GM12801 (cell line): ENCODE measurements around the gene CLEC16A.

Experiments used
- CTCF ChIP-seq: IDR thresholded peaks from one replicate; pipeline ENCODE4 v1.5.1; 2011; ENCODE audit warnings: control low read depth; ENCODE audit not compliant: insufficient read length; ENCODE audit errors: extremely low read depth

CLEC16A gene

DNA sequence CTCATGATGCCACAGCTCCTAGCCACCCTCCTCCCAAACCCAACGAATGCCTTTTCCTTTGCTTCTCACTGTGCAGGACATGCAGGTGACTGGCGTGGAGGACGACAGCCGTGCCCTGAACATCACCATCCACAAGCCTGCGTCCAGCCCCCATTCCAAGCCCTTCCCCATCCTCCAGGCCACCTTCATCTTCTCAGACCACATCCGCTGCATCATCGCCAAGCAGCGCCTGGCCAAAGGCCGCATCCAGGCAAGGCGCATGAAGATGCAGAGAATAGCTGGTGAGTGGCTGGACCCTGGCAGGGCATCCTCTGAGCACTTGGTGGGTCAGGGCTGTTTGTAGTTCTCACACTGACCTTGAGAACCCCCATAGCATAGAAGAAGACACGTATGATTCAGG is 179.3 kb downstream of the CLEC16A start:
- no peak for TF ChIP-seq CTCF

- no peak for TF ChIP-seq CTCF
Observed at GRCh38 chr16:11125936-11126335, 181.6 kb downstream of the CLEC16A start.

GRCh38 chr16:11126399-11127054 is 182.2 kb downstream of the CLEC16A start:
- TF ChIP-seq CTCF: no peak

GRCh38 chr16:11127610-11128195 is 183.3 kb downstream of the CLEC16A start:
- no peak for TF ChIP-seq CTCF

GRCh38 chr16:11128211-11129141 is 184.1 kb downstream of the CLEC16A start:
- TF ChIP-seq CTCF: no peak

- TF ChIP-seq CTCF: no peak
Observed at GRCh38 chr16:11129378-11129781, 185.0 kb downstream of the CLEC16A start.

DNA sequence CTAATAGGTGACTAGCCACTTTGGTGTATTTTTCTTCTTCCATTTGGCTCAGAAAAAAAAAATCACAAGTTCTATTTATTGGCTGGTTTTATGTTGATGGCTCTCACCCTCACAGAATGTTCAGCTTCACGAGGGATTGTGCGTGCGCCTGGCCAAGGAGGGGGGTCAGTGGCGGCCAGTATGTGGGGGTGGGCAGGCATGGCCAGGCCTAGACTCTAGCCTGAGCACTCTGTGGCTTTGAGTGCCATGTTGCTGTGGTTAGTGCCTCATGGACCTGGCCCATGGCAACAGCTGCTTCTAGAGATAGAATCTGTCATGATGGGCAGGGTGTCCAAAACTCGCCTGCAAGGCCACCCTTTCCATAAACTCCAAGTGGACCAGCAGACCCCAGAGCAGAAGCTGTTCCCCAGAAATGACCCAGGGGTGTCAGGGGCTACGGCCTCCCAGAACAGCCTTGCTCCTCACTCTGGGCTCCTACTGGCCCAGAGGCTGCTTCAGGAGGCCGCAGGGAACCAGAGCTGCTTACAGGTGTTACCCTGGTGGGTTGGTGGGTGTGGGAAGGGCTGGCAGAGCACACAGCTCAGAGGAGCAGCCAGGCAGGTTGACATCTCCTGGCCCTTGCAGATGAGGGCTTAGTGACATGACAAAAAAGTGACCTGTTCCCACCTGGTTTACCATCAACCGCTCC is 186.8 kb downstream of the CLEC16A start:
- TF ChIP-seq CTCF: no peak
